Measurements from ENCODE around the gene CD151. TPM values are rescaled to one million over a fixed set of nuclear protein-coding genes. Genes with fewer than 3 reads are reported as not detected.
A peak's percentile ranks its signal among the peaks of the same experiment; 100 is the strongest.

The CD151 gene
- total RNA-seq, 4 donors from 2014 or later = 135 to 326 (median 298) TPM

GRCh38 chr11:830295-831117 is 2.2 kb upstream of the CD151 start:
- Histone ChIP-seq H3K4me3 (replicated peaks in 1 of 3) (peak overlapping the region in 1 of 3 donors; percentile 23), H3K9me3 (no peaks in the 10 kb centered on the region), H3K36me3 (peaks cover 0 to 3% of the 10 kb centered on the region in 2 donors), H3K27ac (no peak overlapping the region), H3K27me3 (no peaks in the 10 kb centered on the region), H3K4me1 (peaks cover 67 to 80% of the 10 kb centered on the region in 2 donors)
- intact Hi-C loops (cut with DNase I) = no loop called here
- TF ChIP-seq POLR2A (IDR thresholded peaks at IDR 0.05) = peak in 1 of 2 donors; percentile 51
- TF ChIP-seq CTCF (IDR thresholded peaks at IDR 0.05) = no peak
- 2 to 4% methylated on average over 18 to 30 of the region's 78 CpGs for WGBS, 2 donors
- DNase-seq = peak; percentile 81

GRCh38 chr11:831118-831864 is 1.5 kb upstream of the CD151 start:
- TF ChIP-seq POLR2A (IDR thresholded peaks at IDR 0.05) (no peak), CTCF (IDR thresholded peaks at IDR 0.05) (no peak)
- H3K27ac ChIP-seq = no peak overlapping the region
- no peak for DNase-seq
- peaks cover 67 to 77% of the 10 kb centered on the region in 2 donors for H3K4me1 ChIP-seq
- WGBS, 2 donors = 71 to 74% methylated on average over 19 of the region's 31 CpGs
- peak overlapping the region in 1 of 3 donors; percentile 23 for H3K4me3 ChIP-seq (replicated peaks in 1 of 3)
- H3K36me3 ChIP-seq = peaks cover 2 to 3% of the 10 kb centered on the region in 2 donors
- intact Hi-C loops (cut with DNase I) = no loop called here
- no peaks in the 10 kb centered on the region for H3K9me3 ChIP-seq
- no peaks in the 10 kb centered on the region for H3K27me3 ChIP-seq

- Histone ChIP-seq H3K27me3 (no peaks in the 10 kb centered on the region), H3K4me1 (peaks cover 60 to 70% of the 10 kb centered on the region in 2 donors), H3K36me3 (peaks cover 10 to 11% of the 10 kb centered on the region in 2 donors), H3K9me3 (no peaks in the 10 kb centered on the region), H3K4me3 (replicated peaks in 1 of 3) (peak overlapping the region in 1 of 3 donors; percentile 67), H3K27ac (peak overlapping the region in 1 of 3 donors; percentile 56)
- DNase-seq = no peak
- 73 to 79% methylated on average over 8 to 23 of the region's 23 CpGs for WGBS, 2 donors
- intact Hi-C loops (cut with DNase I) = no loop called here
- TF ChIP-seq CTCF (IDR thresholded peaks at IDR 0.05) = no peak
- TF ChIP-seq POLR2A (IDR thresholded peaks at IDR 0.05) = no peak
Measured at GRCh38 chr11:831961-832528, 707 bp upstream of the CD151 start.

- peak overlapping the region; percentile 50 to 79 (median 74) for H3K27ac ChIP-seq
- 0 to 2% methylated on average over 11 to 25 of the region's 55 CpGs for WGBS, 2 donors
- H3K4me1 ChIP-seq = peaks cover 52 to 58% of the 10 kb centered on the region in 2 donors
Measured at GRCh38 chr11:833114-833791, 501 bp downstream of the CD151 start.

More at GRCh38 chr11:833114-833791, 501 bp downstream of the CD151 start:
- no peaks in the 10 kb centered on the region for H3K9me3 ChIP-seq
- no peaks in the 10 kb centered on the region for H3K27me3 ChIP-seq
- TF ChIP-seq CTCF (IDR thresholded peaks at IDR 0.05) = peak in 1 of 6 experiments; percentile 4
- TF ChIP-seq POLR2A (IDR thresholded peaks at IDR 0.05) = peak; percentile 25 to 51
- H3K36me3 ChIP-seq = peaks cover 16 to 21% of the 10 kb centered on the region in 2 donors
- DNase-seq = peak; percentile 59 to 60
- peak overlapping the region; percentile 60 to 77 (median 67) for H3K4me3 ChIP-seq (replicated peaks in 1 of 3)
- intact Hi-C loops (cut with DNase I) = no loop called here

Measured in thyroid gland (tissue), 4 donors.